ENCODE measurements around the gene NANOGP8.

NANOGP8 gene

GRCh38 chr15:35080226-35080625 is 4.9 kb downstream of the NANOGP8 start:
- Histone ChIP-seq H3K9ac (no peak overlapping the region), H4K20me1 (no peaks in the 10 kb centered on the region), H3K36me3 (no peaks in the 10 kb centered on the region), H3K9me3 (peaks cover 18% of the 10 kb centered on the region), H3K4me1 (no peaks in the 10 kb centered on the region), H3K4me3 (no peak overlapping the region), H3K27me3 (no peaks in the 10 kb centered on the region), H3K27ac (no peak overlapping the region), H3K4me2 (no peak overlapping the region)
- TF ChIP-seq Cebpa-rat (IDR thresholded peaks at IDR 0.05) = no peak

GRCh38 chr15:35078221-35078915 is 6.7 kb downstream of the NANOGP8 start:
- Histone ChIP-seq H3K4me3 (no peak overlapping the region), H3K9ac (no peak overlapping the region), H3K27ac (no peak overlapping the region), H3K27me3 (no peaks in the 10 kb centered on the region), H3K9me3 (peaks cover 18% of the 10 kb centered on the region), H3K4me1 (no peaks in the 10 kb centered on the region), H4K20me1 (no peaks in the 10 kb centered on the region), H3K4me2 (no peak overlapping the region), H3K36me3 (no peaks in the 10 kb centered on the region)
- TF ChIP-seq Cebpa-rat (IDR thresholded peaks at IDR 0.05) = no peak

- Histone ChIP-seq H3K27me3 (no peaks in the 10 kb centered on the region), H3K27ac (no peak overlapping the region), H3K4me1 (no peaks in the 10 kb centered on the region)
Observed at GRCh38 chr15:35071106-35071505, 14.0 kb downstream of the NANOGP8 start.

GRCh38 chr15:35068846-35069475 is 16.1 kb downstream of the NANOGP8 start:
- Histone ChIP-seq H3K36me3 (no peaks in the 10 kb centered on the region), H3K9ac (no peak overlapping the region), H4K20me1 (no peaks in the 10 kb centered on the region), H3K4me2 (no peak overlapping the region), H3K27me3 (no peaks in the 10 kb centered on the region), H3K9me3 (no peaks in the 10 kb centered on the region), H3K4me3 (no peak overlapping the region), H3K27ac (no peak overlapping the region), H3K4me1 (no peaks in the 10 kb centered on the region)
- TF ChIP-seq Cebpa-rat (IDR thresholded peaks at IDR 0.05) = no peak

More at GRCh38 chr15:35071106-35071505, 14.0 kb downstream of the NANOGP8 start:
- H3K4me3 ChIP-seq = no peak overlapping the region
- no peaks in the 10 kb centered on the region for H3K9me3 ChIP-seq
- H4K20me1 ChIP-seq = no peaks in the 10 kb centered on the region
- no peaks in the 10 kb centered on the region for H3K36me3 ChIP-seq
- no peak overlapping the region for H3K9ac ChIP-seq
- no peak for TF ChIP-seq Cebpa-rat (IDR thresholded peaks at IDR 0.05)
- no peak overlapping the region for H3K4me2 ChIP-seq

- no peaks in the 10 kb centered on the region for H3K27me3 ChIP-seq
- no peak overlapping the region for H3K9ac ChIP-seq
- no peak for TF ChIP-seq Cebpa-rat (IDR thresholded peaks at IDR 0.05)
- H3K4me1 ChIP-seq = no peaks in the 10 kb centered on the region
- H4K20me1 ChIP-seq = no peaks in the 10 kb centered on the region
- H3K36me3 ChIP-seq = no peaks in the 10 kb centered on the region
- H3K4me3 ChIP-seq = no peak overlapping the region
- no peak overlapping the region for H3K27ac ChIP-seq
- no peaks in the 10 kb centered on the region for H3K9me3 ChIP-seq
- no peak overlapping the region for H3K4me2 ChIP-seq
Observed at GRCh38 chr15:35067496-35068347, 17.4 kb downstream of the NANOGP8 start.

GRCh38 chr15:35066094-35066493 is 19.0 kb downstream of the NANOGP8 start:
- no peaks in the 10 kb centered on the region for H3K4me1 ChIP-seq
- no peaks in the 10 kb centered on the region for H3K36me3 ChIP-seq
- H3K4me3 ChIP-seq = no peak overlapping the region
- no peak overlapping the region for H3K27ac ChIP-seq
- TF ChIP-seq Cebpa-rat (IDR thresholded peaks at IDR 0.05) = no peak
- H3K4me2 ChIP-seq = no peak overlapping the region
- H3K9me3 ChIP-seq = no peaks in the 10 kb centered on the region
- no peaks in the 10 kb centered on the region for H3K27me3 ChIP-seq
- no peak overlapping the region for H3K9ac ChIP-seq
- H4K20me1 ChIP-seq = no peaks in the 10 kb centered on the region

GRCh38 chr15:35064576-35065190 is 20.4 kb downstream of the NANOGP8 start:
- Histone ChIP-seq H3K4me1 (no peaks in the 10 kb centered on the region), H3K27me3 (no peaks in the 10 kb centered on the region), H4K20me1 (no peaks in the 10 kb centered on the region), H3K27ac (no peak overlapping the region), H3K9me3 (no peaks in the 10 kb centered on the region), H3K36me3 (no peaks in the 10 kb centered on the region), H3K4me2 (no peak overlapping the region), H3K9ac (no peak overlapping the region), H3K4me3 (no peak overlapping the region)
- TF ChIP-seq Cebpa-rat (IDR thresholded peaks at IDR 0.05) = no peak

GRCh38 chr15:35062738-35063099 is 22.4 kb downstream of the NANOGP8 start:
- Histone ChIP-seq H3K27ac (no peak overlapping the region), H3K9ac (no peak overlapping the region), H4K20me1 (no peaks in the 10 kb centered on the region), H3K9me3 (no peaks in the 10 kb centered on the region), H3K4me1 (peaks cover 9% of the 10 kb centered on the region; the same call in 1 of the 2 replicates), H3K4me2 (no peak overlapping the region), H3K36me3 (no peaks in the 10 kb centered on the region), H3K27me3 (no peaks in the 10 kb centered on the region), H3K4me3 (no peak overlapping the region)
- no peak for TF ChIP-seq Cebpa-rat (IDR thresholded peaks at IDR 0.05)

GRCh38 chr15:35061825-35062737 is 23.0 kb downstream of the NANOGP8 start:
- no peak for TF ChIP-seq Cebpa-rat (IDR thresholded peaks at IDR 0.05)
- no peak overlapping the region for H3K4me2 ChIP-seq
- H3K27me3 ChIP-seq = no peaks in the 10 kb centered on the region
- H3K9ac ChIP-seq = no peak overlapping the region
- no peaks in the 10 kb centered on the region for H3K36me3 ChIP-seq
- H3K4me3 ChIP-seq = no peak overlapping the region
- no peaks in the 10 kb centered on the region for H4K20me1 ChIP-seq
- peaks cover 9% of the 10 kb centered on the region; the same call in 1 of the 2 replicates for H3K4me1 ChIP-seq
- H3K9me3 ChIP-seq = no peaks in the 10 kb centered on the region
- no peak overlapping the region for H3K27ac ChIP-seq
